ENCODE data around the gene ID3.

ID3 gene

GRCh38 chr1:23559136-23559984, at the start of gene ID3:
ID3 (minus strand) TSS chr1:23559501; CDS start chr1:23559426, 75 bp downstream.
- peak; percentile 65 for DNase-seq

GRCh38 chr1:23607944-23608343, 48.6 kb upstream of the ID3 start:
- DNase-seq = no peak

DNA sequence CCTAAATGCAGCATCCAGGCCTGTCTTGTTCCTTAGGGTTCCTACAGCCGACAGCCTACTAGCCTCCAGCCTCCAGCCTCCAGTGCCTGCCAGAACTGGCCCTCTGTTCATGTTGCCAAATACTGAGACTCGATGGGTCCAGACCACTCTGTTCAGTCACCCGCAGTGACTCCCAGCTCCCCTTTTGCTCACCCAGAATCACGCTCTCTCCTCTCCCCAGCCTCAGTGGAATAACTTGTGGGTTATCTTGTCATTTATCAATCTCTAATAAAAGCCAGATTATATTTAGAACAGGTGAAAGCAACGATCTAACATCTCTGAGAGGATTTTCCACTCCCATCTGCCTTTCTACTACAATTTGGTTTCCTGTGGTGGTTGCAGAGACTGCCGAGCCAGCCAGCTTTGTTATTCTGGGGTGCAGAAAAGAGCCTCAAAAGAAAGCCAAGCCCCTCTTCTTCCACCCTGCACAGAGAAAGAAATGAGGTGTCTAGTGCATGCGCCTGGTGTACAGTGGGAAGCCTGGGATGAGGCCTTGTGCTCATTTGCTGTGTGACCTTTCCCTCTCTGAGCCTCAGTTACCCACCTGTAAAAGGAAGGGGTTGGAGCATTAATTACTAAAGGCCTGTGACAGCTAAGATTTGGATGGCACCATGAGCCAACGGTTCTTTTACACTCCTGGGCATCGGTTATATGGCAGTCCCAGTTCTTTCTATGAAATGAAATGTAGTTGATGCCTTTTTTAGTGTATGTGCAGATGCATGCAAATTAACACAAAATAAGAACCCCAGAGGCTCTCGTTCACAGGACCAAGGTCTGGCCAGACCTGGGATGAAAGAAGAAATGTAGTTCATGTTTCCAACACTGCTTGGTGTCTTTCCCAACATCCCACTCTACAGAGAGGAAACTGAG, 42.9 kb upstream of the ID3 start:
- no peak for DNase-seq

DNA sequence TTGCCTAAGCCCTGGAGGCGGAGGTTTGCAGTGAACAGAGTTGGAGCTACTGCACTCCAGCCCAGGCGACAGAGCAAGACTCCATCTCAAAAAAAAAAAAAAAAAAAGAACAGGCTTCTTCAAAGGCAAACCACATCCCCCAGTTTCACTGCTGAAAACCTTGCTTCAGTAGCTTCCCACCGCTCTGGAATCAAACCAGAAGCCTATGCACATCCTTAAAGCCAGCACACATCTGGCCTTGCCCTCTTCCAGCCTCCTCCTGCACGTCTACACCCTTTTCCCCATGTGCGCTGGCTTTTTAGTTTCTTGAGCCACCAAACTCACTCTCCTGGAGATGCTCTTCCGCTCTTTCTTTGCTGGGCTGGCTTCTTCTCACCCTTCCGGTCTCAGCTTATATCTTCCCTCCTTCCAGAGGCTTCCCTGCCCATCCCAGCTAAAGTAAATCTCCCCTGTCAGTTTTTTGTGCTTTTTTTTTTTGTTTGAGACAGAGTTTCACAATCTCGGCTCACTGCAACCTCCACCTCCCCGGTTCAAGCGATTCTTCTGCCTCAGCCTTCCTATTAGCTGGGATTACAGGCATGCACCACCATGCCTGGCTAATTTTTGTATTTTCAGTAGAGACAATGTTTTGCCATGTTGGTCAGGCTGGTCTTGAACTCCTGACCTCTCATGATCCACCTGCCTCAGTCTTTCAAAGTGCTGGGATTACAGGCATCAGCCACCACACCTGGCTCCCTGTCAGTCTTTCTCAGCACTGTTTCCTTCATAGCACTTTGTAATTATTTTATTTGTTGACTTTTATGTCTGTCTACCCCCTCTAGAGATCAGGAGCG, 42.0 kb upstream of the ID3 start:
- DNase-seq = no peak

DNA sequence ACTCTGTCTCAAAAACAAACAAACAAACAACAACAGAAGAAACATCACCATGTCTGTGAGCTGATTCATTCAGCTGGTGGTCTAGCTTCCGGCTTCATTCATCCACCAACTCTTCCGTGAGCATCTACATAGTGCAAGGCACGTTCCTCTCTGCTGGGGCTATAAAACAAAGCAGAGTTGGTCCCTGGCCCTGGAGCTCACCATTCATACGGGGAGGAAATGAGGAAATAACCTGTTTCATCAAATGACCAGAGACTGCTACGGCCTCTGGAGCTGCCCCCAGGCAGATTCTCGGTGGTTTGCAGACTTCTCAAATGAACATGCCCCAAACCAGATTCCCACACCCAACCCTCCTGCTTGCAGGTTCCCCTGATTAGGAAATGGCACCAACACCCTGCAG, 41.0 kb upstream of the ID3 start:
- DNase-seq = no peak

- DNase-seq = no peak
Measured at GRCh38 chr1:23599125-23599524, 39.8 kb upstream of the ID3 start.

DNA sequence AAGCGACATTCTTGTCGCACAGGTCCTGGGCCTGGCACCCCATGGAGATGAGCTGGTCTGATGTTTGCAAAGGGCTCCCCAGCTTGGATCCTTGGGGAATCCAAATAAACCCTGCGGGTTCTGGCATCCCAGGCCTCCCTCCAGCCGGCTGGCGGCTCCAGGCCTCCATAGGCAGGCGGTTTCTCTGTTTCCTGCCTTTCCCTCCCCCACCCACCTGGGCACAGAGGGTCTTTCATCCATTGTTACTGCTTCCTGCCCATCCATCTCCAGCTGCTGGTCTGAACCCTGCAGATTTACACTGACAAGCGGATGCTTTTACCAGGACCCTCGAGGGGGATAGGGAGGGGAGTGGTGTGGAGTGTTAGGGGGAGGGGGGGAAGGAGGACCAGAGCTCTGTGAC, 39.1 kb upstream of the ID3 start:
- DNase-seq = no peak

GRCh38 chr1:23597635-23598388, 38.5 kb upstream of the ID3 start:
- DNase-seq = no peak

DNA sequence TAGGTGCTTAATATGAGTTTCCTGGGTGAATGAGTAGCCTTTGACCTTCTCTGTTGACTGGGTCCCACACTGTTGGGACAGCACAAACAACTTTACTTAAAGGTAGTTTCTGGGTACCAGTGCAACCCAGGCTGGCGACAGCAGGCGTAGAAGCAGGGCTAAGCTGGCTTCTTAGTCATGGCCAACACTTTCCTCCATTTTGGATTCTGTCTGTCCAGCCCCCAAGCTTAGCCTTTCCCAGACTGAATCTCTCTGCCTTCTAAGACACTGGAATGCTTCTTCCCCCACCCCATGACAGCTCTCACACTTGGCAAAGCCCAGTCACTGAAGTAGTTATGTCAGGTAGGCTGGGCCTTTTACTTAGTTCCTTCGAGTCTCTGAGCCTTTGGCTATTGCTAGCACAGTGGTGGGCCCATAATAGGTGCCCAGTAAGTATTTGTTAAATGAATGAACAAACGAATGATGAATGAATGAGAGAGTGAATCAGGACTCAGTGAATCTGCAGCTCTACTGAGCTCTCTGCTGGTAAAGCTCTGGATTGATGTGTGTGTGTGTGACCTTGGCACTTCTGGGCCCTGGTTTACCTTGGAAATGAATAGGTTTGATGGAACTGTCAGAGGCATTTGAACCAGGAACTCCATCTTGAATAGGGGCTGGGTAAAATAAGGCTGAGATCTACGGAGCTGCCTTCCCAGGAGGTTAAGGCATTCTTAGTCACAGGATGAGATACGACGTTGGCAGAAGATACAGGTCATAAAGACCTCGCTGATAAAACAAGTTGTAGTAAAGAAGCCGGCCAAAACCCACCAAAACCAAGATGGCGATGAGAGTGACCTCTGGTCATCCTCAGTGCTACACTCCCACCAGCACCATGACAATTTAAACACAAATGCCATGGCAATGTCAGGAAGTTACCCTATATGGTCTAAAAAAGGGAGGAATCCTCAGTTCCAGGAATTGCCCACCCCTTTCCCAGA, 37.4 kb upstream of the ID3 start:
- no peak for DNase-seq

- DNase-seq = no peak
Measured at GRCh38 chr1:23594927-23595353, 35.6 kb upstream of the ID3 start.

DNA sequence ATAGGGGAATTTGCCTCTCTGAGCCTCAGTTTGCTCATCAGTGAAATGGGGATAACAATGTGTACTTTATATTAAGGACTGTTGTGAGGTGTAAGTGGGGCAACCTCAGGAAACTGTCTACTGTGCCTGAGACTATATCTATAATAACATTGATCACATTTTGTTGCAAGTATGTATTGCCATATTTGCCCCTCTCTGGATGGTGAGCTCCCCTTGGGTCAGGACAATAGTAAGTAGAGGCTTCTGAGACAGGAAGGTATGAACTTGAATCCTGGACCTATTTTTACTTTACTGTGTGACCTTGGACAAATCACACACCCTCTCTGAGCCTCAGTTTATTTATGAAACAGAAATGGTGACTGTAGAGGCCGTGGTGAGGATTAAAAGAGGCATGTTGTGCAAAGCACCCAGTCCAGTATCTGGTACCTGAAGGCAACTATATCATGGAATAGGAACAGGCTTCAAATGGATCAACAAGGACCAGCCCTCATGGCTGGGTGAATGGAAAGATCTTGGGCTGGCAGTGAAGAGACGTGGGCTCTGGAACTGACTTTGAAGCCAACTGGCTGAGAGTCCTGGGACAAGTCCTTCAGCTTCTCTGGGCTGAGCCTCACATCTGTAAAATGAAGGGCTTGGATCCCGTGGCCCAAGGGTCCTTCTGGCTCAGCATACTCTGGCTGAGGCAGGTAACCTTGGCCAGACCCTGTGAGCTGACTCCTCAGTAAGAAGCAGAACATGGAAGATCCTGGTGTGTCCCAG, 35.0 kb upstream of the ID3 start:
- no peak for DNase-seq

GRCh38 chr1:23593556-23594148, 34.4 kb upstream of the ID3 start:
- no peak for DNase-seq

DNA sequence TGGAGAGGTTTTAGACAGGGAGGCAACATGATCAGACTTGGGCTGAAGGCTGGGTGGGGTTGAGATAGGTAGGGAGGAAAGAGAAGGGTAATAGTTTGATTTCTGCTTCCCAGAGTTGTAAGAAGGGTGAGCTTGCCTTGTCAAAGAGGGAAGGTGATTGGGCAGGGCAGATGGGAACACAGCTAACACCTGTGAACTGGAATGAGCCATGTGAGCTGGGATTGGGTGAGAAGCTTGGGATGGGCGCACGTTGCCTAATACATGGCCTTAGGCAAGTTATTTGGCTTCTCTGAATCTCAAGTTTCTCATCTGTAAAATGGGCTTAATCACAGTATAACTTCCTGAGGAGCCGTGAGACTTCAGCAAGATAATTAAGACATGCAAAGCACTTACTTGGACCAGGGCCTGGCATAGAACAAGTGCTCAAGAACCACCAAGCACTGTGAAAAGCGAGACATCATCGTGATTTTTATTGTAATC, 33.8 kb upstream of the ID3 start:
- no peak for DNase-seq

- no peak for DNase-seq
Measured at GRCh38 chr1:23592209-23592892, 33.0 kb upstream of the ID3 start.

DNA sequence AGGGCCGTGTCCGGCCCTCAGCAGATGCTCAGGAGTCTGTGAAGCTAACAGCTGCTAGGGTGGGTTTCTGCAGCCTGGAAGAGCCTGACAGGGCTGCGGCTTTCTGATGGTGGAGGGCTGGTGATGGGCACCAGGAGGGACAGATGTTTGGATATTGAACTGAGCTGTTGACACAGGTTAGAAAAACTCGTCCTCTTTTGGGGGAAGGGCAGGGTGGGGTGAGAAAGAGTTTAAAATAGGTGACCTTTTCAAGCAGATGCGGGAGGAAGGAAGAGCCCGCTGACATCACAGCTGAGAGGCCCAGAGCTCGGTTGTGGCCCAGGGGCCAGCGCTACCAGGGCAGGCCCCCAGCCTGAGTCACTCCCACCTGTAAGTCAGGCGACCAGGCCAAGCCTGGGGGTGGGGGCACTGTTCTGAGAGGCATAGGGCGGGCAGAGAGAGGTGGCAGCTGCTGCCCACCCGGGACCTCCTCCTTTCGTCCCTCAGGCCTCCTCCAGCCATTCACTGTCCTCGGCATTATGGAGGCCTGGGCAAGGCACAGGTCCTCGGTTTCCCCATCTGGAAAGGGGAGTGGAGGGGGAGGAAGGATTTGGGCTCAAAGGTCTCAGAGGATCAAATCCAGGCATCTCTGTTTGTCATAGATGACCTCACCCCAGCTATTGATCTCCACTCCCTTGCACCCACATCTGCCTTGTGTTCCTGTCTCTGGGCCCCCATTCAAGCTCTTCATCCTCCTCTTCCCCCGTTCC, 32.3 kb upstream of the ID3 start:
- DNase-seq = no peak

DNA sequence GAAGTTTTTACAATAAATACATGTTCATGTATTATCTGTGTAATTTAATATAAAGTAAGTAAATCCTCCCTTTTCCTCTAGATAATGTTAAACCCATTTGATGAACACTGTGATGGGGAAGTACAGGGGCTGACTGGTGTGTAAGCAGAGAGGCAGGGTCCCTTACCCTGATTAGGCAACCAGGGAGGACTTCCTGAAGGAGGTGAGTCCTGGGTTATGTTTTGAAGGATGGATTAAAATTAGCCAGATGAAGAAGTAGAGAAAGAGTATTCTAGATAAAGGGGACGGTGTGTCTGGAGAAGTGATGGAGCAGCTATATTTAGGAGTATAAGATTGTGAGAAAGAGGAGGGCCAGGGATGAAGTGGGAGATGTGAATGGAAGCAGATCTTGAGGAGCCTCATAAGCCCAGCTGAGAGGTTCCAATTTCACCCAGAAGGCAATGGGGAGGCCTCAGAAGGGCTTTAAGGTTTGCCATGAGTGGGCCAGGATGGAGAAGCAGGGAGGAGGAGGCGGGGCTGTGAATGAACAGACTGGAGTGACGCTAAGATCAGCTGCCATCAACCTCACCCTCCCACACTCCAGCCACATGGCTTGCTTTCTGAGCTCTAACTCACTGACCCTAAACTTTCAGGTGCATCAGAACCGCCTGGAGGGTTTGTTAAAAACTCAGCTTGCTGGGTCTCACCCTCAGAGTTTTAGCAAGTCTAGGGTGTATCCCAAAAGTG, 30.9 kb upstream of the ID3 start:
- no peak for DNase-seq

GRCh38 chr1:23589585-23589986, 30.3 kb upstream of the ID3 start:
- no peak for DNase-seq
